HepG2 (cell line): ENCODE results near the gene GCLM. TPM values are rescaled to one million over a fixed set of nuclear protein-coding genes. Genes with fewer than 3 reads are reported as not detected.

Experiments
- ATAC-seq: fragments of 200-7000 bp; cut with Tn5 transposase; 3 replicates; pipeline ENCODE4 v1.9.1; 2020; ENCODE audit warnings: mild to moderate bottlenecking, moderate library complexity
- BruUV-seq: library from RNA; stranded (reverse); fragments of 400-500 nt; replicated peaks from 2 replicates; lab custom pipeline; 2021; lab: Mats Ljungman, UMichigan
- CTCF ChIA-PET: fragments of 300-600 bp; formaldehyde crosslinking; extraction: SDS; loops from one replicate; lab custom pipeline; 2021; ENCODE audit warnings: low total read pairs, inconsistent platforms, low intra/inter-chr PET ratio; lab: Yijun Ruan, JAX
- POLR2A ChIA-PET: fragments of 350-600 bp; sonication (Branson Sonifier 250); formaldehyde crosslinking; loops from one replicate; lab custom pipeline; 2020; ENCODE audit warnings: antibody characterized with exemption, inconsistent platforms; lab: Yijun Ruan, JAX
- DNase-seq: peaks from one replicate; pipeline ENCODE4 v3.0.0-alpha.2; 2015; ENCODE audit warnings: low spot score
- FAIRE-seq: peaks from 3 replicates; lab custom pipeline; 2011; peaks lifted over from hg19 to GRCh38; lab: Jason Lieb, UNC
- H2AFZ ChIP-seq: one replicate; pipeline ENCODE4 v1.6.1; 2011; ENCODE audit warnings: low read length, inconsistent platforms
- H3K27ac ChIP-seq: fragments of 300-600 bp; 3 replicates; pipeline ENCODE4 v1.8.0; 2011; ENCODE audit warnings: mixed run types, mild to moderate bottlenecking, mixed read lengths, low read length, inconsistent platforms; ENCODE audit not compliant: insufficient read depth; ENCODE audit errors: extremely low read length
- H3K27me3 ChIP-seq, 2 experiments: fragments of 200-600 bp in 1 of 2; 2 replicates in 1 of 2; 3 replicates in 1 of 2; pipeline versions ENCODE4 v1.6.0 to v1.8.0; 2011; ENCODE audit warnings: low read length in 2 of 2, mild to moderate bottlenecking in 2 of 2, moderate library complexity in 2 of 2, inconsistent platforms in 1 of 2; ENCODE audit not compliant: insufficient read depth in 2 of 2, control insufficient read depth in 1 of 2
- H3K36me3 ChIP-seq, 2 experiments: fragments of 200-600 bp in 1 of 2; replicated peaks in 1 of 2; 2 replicates in 1 of 2; 3 replicates in 1 of 2; pipeline versions ENCODE4 v1.5.1 to v1.8.0; 2011; ENCODE audit warnings: low read length in 2 of 2, inconsistent platforms in 1 of 2; ENCODE audit not compliant: insufficient read depth in 2 of 2, control insufficient read depth in 1 of 2
- H3K4me1 ChIP-seq: 2 replicates; pipeline ENCODE4 v1.5.1; 2012; ENCODE audit warnings: low read length, inconsistent platforms; ENCODE audit not compliant: insufficient read depth
- H3K4me2 ChIP-seq: 2 replicates; pipeline ENCODE4 v1.6.0; 2011; ENCODE audit warnings: low read depth, low read length, inconsistent platforms
- H3K4me3 ChIP-seq, 3 experiments: fragments of 200-600 bp in 1 of 3; sonication (generic), shearing (Covaris generic) in 1 of 3; replicated peaks in 1 of 3; 2 replicates each; pipeline ENCODE4 v1.5.1; 2011 to 2016; ENCODE audit warnings: low read length in 3 of 3, inconsistent platforms in 2 of 3, low read depth in 2 of 3, mild to moderate bottlenecking in 2 of 3, control low read depth in 1 of 3, mixed read lengths in 1 of 3; ENCODE audit not compliant: insufficient read depth in 1 of 3
- H3K79me2 ChIP-seq: one replicate; pipeline ENCODE4 v1.6.1; 2011; ENCODE audit warnings: low read length, inconsistent platforms; ENCODE audit not compliant: insufficient read depth
- H3K9ac ChIP-seq: 2 replicates; pipeline ENCODE4 v1.6.0; 2011; ENCODE audit warnings: mild to moderate bottlenecking, low read depth, low read length, inconsistent platforms; ENCODE audit not compliant: insufficient read depth
- H3K9me3 ChIP-seq: 2 replicates; pipeline ENCODE4 v1.5.1; 2012; ENCODE audit warnings: mild to moderate bottlenecking, low read length
- H4K20me1 ChIP-seq: 2 replicates; pipeline ENCODE4 v1.6.0; 2011; ENCODE audit warnings: inconsistent platforms, mild to moderate bottlenecking, low read length, moderate library complexity; ENCODE audit not compliant: insufficient read depth
- FOXK1 ChIP-seq: sonication (generic); formaldehyde crosslinking; IDR thresholded peaks from 2 replicates; pipeline ENCODE4 v1.4.0; 2020; ENCODE audit warnings: low read depth, missing genetic modification reagents, borderline replicate concordance
- GPN1 ChIP-seq: sonication (generic); formaldehyde crosslinking; IDR thresholded peaks from 2 replicates; pipeline ENCODE4 v1.5.1; 2020; ENCODE audit warnings: missing genetic modification reagents, borderline replicate concordance
- THYN1 ChIP-seq: sonication (generic); formaldehyde crosslinking; IDR thresholded peaks from 2 replicates; pipeline ENCODE4 v1.8.1; 2023; ENCODE audit warnings: low read depth, mild to moderate bottlenecking, moderate library complexity, missing genetic modification reagents, borderline replicate concordance
- ZNF776 ChIP-seq: sonication (generic); formaldehyde crosslinking; IDR thresholded peaks from 2 replicates; pipeline ENCODE4 v1.4.0; 2020; ENCODE audit warnings: mild to moderate bottlenecking, missing genetic modification reagents
- WGBS: methylation state at CpG from one replicate; pipeline ENCODE4 v1.1.6; 2017; ENCODE audit warnings: low lambda C conversion rate; 5-methylcytosine and 5-hydroxymethylcytosine counted together
- in situ Hi-C: cut with HindIII; loops from 2 replicates; pipeline ENCODE4 v1.10.0; 2017; ENCODE audit warnings: low pct_unique_long_range_greater_than_20kb; ENCODE audit not compliant: extremely low pct_ligation_motif_present
- intact Hi-C: fragments of 100-400 bp; cut with micrococcal nuclease; formaldehyde crosslinking; loops from one replicate; pipeline ENCODE4 v1.10.0; 2022; ENCODE audit not compliant: unreplicated experiment
- polyA plus RNA-seq, 8 experiments: library from polyadenylated mRNA; depleted of rRNA in 3 of 8; stranded (reverse) in 7 of 8; unstranded in 1 of 8; fragments of >200 nt; fragmentation: Illumina TruSeq in 4 of 8; extraction: Trizol in 4 of 8; gene quantifications; 2 replicates each; pipeline versions ENCODE4 v1.2.1 to v1.2.3, GENCODE V29; 2011 to 2016; ENCODE audit warnings: low read depth in 4 of 8, missing spikeins in 1 of 8, mixed read lengths in 1 of 8; ENCODE audit not compliant: insufficient read depth in 1 of 8
- total RNA-seq, 5 experiments: library from RNA; depleted of rRNA; stranded (reverse); fragments of >200 nt; fragmentation: Illumina TruSeq; extraction: Trizol; gene quantifications; 2 replicates each; pipeline ENCODE4 v1.2.3, GENCODE V29; 2016; ENCODE audit warnings: low read depth in 1 of 5
- TF ChIP-seq, protein P1 (sequence below): IDR thresholded peaks from 2 replicates; pipeline ENCODE4 v1.6.1; 2016; ENCODE audit warnings: low read depth, borderline replicate concordance
- TF ChIP-seq, protein P2 (sequence below), 2 experiments: sonication (generic) in 1 of 2; formaldehyde crosslinking in 1 of 2; IDR thresholded peaks; 2 replicates each; pipeline versions ENCODE4 v1.4.0 to v1.6.1; 2018 to 2020; ENCODE audit warnings: missing genetic modification reagents in 2 of 2, borderline replicate concordance in 1 of 2, low read depth in 1 of 2, mild to moderate bottlenecking in 1 of 2, missing biosample characterization in 1 of 2

The GCLM gene
- total and polyA plus RNA-seq, 2 of the 13 experiments (the other 11 are each of a cell fraction or from before 2014, with no cell fraction given) = 8.7 to 29.9 TPM

DNA sequence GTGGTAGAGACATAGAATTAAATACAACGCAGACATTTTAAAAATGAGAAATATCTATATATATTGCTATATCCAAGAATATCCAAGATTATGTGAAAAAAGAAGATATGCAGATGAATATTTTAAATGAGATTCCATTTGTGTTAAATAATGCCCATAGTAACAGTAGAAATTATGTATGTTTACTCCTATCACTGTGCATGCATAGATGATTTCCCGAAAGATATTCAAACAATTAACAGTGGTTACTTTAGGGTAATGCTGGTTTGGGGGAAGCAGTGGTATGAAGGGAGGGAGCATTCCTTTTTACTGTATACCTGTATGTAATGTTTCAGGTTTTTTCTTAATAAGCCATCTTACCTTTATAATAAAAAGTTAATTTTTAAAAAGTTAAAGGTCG lies 55.3 kb downstream of the GCLM start:
- DNase-seq (no peak), FAIRE-seq (no peak), ATAC-seq (no peak)
- no peaks in the 10 kb centered on the region for H3K79me2 ChIP-seq
- intact Hi-C loops = no loop called here
- no peak overlapping the region for H3K4me3 ChIP-seq
- H3K9me3 ChIP-seq = peaks cover 16% of the 10 kb centered on the region
- no TSS peak for BruUV-seq
- CTCF ChIA-PET = no interaction called here
- H2AFZ ChIP-seq = no peak overlapping the region
- POLR2A ChIA-PET = no interaction called here
- H3K4me2 ChIP-seq = no peak overlapping the region
- in situ Hi-C loops = no loop called here
- H3K4me1 ChIP-seq = no peaks in the 10 kb centered on the region
- H3K9ac ChIP-seq = no peak overlapping the region
- TF ChIP-seq THYN1 (CRISPR knock-in tag) (no peak), GPN1 (CRISPR knock-in tag) (no peak), ZNF776 (CRISPR knock-in tag) (no peak), FOXK1 (CRISPR knock-in tag) (no peak)
- TF ChIP-seq, protein P1, sequence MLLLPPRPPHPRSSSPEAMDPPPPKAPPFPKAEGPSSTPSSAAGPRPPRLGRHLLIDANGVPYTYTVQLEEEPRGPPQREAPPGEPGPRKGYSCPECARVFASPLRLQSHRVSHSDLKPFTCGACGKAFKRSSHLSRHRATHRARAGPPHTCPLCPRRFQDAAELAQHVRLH (CRISPR knock-in tag) = no peak
- TF ChIP-seq, protein P2, sequence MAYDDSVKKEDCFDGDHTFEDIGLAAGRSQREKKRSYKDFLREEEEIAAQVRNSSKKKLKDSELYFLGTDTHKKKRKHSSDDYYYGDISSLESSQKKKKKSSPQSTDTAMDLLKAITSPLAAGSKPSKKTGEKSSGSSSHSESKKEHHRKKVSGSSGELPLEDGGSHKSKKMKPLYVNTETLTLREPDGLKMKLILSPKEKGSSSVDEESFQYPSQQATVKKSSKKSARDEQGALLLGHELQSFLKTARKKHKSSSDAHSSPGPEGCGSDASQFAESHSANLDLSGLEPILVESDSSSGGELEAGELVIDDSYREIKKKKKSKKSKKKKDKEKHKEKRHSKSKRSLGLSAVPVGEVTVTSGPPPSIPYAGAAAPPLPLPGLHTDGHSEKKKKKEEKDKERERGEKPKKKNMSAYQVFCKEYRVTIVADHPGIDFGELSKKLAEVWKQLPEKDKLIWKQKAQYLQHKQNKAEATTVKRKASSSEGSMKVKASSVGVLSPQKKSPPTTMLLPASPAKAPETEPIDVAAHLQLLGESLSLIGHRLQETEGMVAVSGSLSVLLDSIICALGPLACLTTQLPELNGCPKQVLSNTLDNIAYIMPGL (CRISPR knock-in tag; IDR thresholded peaks at IDR 0.05; ENCODE audit: borderline replicate concordance in 1 of 2, low read depth in 1 of 2) = no peak
- WGBS = 73% methylated on average over 3 of the region's 3 CpGs
- no peaks in the 10 kb centered on the region for H3K27me3 ChIP-seq
- H3K27ac ChIP-seq = no peak overlapping the region
- H4K20me1 ChIP-seq = no peaks in the 10 kb centered on the region
- no peaks in the 10 kb centered on the region for H3K36me3 ChIP-seq
